Body of pancreas (tissue), 4 donors: ENCODE results near the gene CDC42SE2. TPM values are rescaled to one million over a fixed set of nuclear protein-coding genes. Genes with fewer than 3 reads are reported as not detected.
A peak's percentile ranks its signal among the peaks of the same experiment; 100 is the strongest.
"Not testable (repeated sequence)": the region's sequence is repeated elsewhere in the genome, so short reads cannot be mapped to it uniquely, and the experiment has no call there.

Experiments used
- ATAC-seq: fragments of 150-250 bp; one replicate; pipeline ENCODE4 v1.9.1; 2016
- DNase-seq, 4 donors: peaks; one replicate each; pipeline ENCODE4 v3.0.0-alpha.2; 2019
- H3K27ac ChIP-seq, 4 donors: fragments of 200-600 bp; sonication (generic); 1 replicate in 3 of 4; 2 replicates in 1 of 4; pipeline versions ENCODE4 v1.5.1 to v1.6.1; 2016 to 2019; ENCODE audit warnings: mild to moderate bottlenecking in 1 of 4, mixed read lengths in 1 of 4, moderate library complexity in 1 of 4
- H3K27me3 ChIP-seq, 2 donors: fragments of 200-600 bp; sonication (generic); one replicate each; pipeline ENCODE4 v1.6.0; 2016; ENCODE audit warnings: mild to moderate bottlenecking in 1 of 2
- H3K36me3 ChIP-seq, 2 donors: fragments of 200-600 bp; sonication (generic); replicated peaks in 1 of 2; 2 replicates each; pipeline ENCODE4 v1.5.1; 2016; ENCODE audit warnings: low read depth in 2 of 2; ENCODE audit not compliant: insufficient read depth in 1 of 2
- H3K4me1 ChIP-seq: fragments of 200-600 bp; sonication (generic); one replicate; pipeline ENCODE4 v1.6.0; 2016
- H3K4me3 ChIP-seq, 2 donors: fragments of 200-600 bp; sonication (generic); 1 replicate in 1 of 2; 2 replicates in 1 of 2; pipeline ENCODE4 v1.5.1; 2016 to 2019
- H3K9me3 ChIP-seq, 3 donors: fragments of 200-600 bp; sonication (generic); 1 replicate in 2 of 3; 2 replicates in 1 of 3; pipeline ENCODE4 v1.5.1; 2016
- CTCF ChIP-seq, 7 experiments: fragments of 450-650 bp in 4 of 7; fragments of 200-600 bp in 3 of 7; sonication (generic) in 3 of 7; IDR thresholded peaks; one replicate each; pipeline ENCODE4 v1.5.1; 2016 to 2019; ENCODE audit warnings: antibody characterized with exemption in 7 of 7
- POLR2A ChIP-seq, 3 donors: fragments of 450-650 bp; IDR thresholded peaks; one replicate each; pipeline ENCODE4 v1.6.1; 2016; ENCODE audit warnings: antibody characterized with exemption in 3 of 3, mild to moderate bottlenecking in 2 of 3
- WGBS, 2 donors: methylation state at CpG; one replicate each; pipeline ENCODE4 v1.1.5; 2017; 5-methylcytosine and 5-hydroxymethylcytosine counted together
- intact Hi-C: fragments of 100-400 bp; cut with DNase I; formaldehyde crosslinking; loops from one replicate; pipeline ENCODE4 v1.15.1; 2023
- total RNA-seq, 2 donors: library from RNA; depleted of rRNA; stranded (reverse); fragments of >200 nt; gene quantifications; one replicate each; pipeline ENCODE4 v1.1.0, GENCODE V29; 2016

Gene CDC42SE2
- total RNA-seq, 2 donors from 2014 or later = 23.4 to 33.5 TPM

- Histone ChIP-seq H3K27me3 (no peaks in the 10 kb centered on the region), H3K4me3 (no peak overlapping the region), H3K36me3 (no peaks in the 10 kb centered on the region), H3K27ac (no peak overlapping the region), H3K4me1 (peaks cover 51% of the 10 kb centered on the region), H3K9me3 (no peaks in the 10 kb centered on the region)
- TF ChIP-seq POLR2A (IDR thresholded peaks at IDR 0.05) (no peak), CTCF (IDR thresholded peaks at IDR 0.05) (no peak)
- intact Hi-C loops = no loop called here
- 67% methylated on average over 6 of the region's 6 CpGs for WGBS, 2 donors
- DNase-seq (no peak), ATAC-seq (no peak)
Measured at GRCh38 chr5:131274326-131275063, 10.6 kb downstream of the CDC42SE2 start.

GRCh38 chr5:131276072-131276471 lies 12.2 kb downstream of the CDC42SE2 start:
- ATAC-seq = no peak
- no peak for TF ChIP-seq POLR2A (IDR thresholded peaks at IDR 0.05)
- no peak for TF ChIP-seq CTCF (IDR thresholded peaks at IDR 0.05)
- H3K27me3 ChIP-seq = no peaks in the 10 kb centered on the region
- no peak overlapping the region for H3K27ac ChIP-seq
- DNase-seq = no peak
- H3K9me3 ChIP-seq = no peaks in the 10 kb centered on the region
- no peak overlapping the region for H3K4me3 ChIP-seq
- intact Hi-C loops = no loop called here
- WGBS, 2 donors = 81 to 87% methylated on average over 6 of the region's 6 CpGs
- H3K36me3 ChIP-seq = no peaks in the 10 kb centered on the region
- H3K4me1 ChIP-seq = peaks cover 52% of the 10 kb centered on the region

- no peak for TF ChIP-seq CTCF (IDR thresholded peaks at IDR 0.05)
- TF ChIP-seq POLR2A (IDR thresholded peaks at IDR 0.05) = no peak
- Histone ChIP-seq H3K9me3 (no peaks in the 10 kb centered on the region), H3K4me3 (no peak overlapping the region), H3K27ac (peak overlapping the region in 1 of 4 donors; percentile 42), H3K36me3 (no peaks in the 10 kb centered on the region), H3K4me1 (peaks cover 65% of the 10 kb centered on the region), H3K27me3 (no peaks in the 10 kb centered on the region)
- DNase-seq (no peak), ATAC-seq (peak; percentile 33)
- intact Hi-C loops = no loop called here
Measured at GRCh38 chr5:131277447-131277846, 13.6 kb downstream of the CDC42SE2 start.

- peaks cover 65% of the 10 kb centered on the region for H3K4me1 ChIP-seq
- H3K36me3 ChIP-seq = no peaks in the 10 kb centered on the region
- H3K9me3 ChIP-seq = no peaks in the 10 kb centered on the region
- H3K27ac ChIP-seq = peak overlapping the region in 1 of 4 donors; percentile 42
- no peak for ATAC-seq
- 93 to 95% methylated on average over 5 of the region's 5 CpGs for WGBS, 2 donors
- no peaks in the 10 kb centered on the region for H3K27me3 ChIP-seq
- H3K4me3 ChIP-seq = no peak overlapping the region
- intact Hi-C loops = no loop called here
- TF ChIP-seq POLR2A (IDR thresholded peaks at IDR 0.05) (no peak), CTCF (IDR thresholded peaks at IDR 0.05) (no peak)
- DNase-seq = no peak
Measured at GRCh38 chr5:131277875-131278740, 14.3 kb downstream of the CDC42SE2 start.

GRCh38 chr5:131278741-131279124 lies 14.9 kb downstream of the CDC42SE2 start:
- H3K36me3 ChIP-seq, H3K27ac ChIP-seq, intact Hi-C loops, DNase-seq, H3K9me3 ChIP-seq, ATAC-seq, H3K4me3 ChIP-seq, H3K27me3 ChIP-seq: not testable (repeated sequence)
- 80 to 88% methylated on average over 6 of the region's 6 CpGs for WGBS, 2 donors
- peaks cover 62% of the 10 kb centered on the region for H3K4me1 ChIP-seq
